Measurements from ENCODE around the gene TOM1L1.

GRCh38 chr17:55004484-55004883 is 103.8 kb downstream of the TOM1L1 start:
- no peak for TF ChIP-seq POLR2A (IDR thresholded peaks at IDR 0.05)
- TF ChIP-seq, protein P1, sequence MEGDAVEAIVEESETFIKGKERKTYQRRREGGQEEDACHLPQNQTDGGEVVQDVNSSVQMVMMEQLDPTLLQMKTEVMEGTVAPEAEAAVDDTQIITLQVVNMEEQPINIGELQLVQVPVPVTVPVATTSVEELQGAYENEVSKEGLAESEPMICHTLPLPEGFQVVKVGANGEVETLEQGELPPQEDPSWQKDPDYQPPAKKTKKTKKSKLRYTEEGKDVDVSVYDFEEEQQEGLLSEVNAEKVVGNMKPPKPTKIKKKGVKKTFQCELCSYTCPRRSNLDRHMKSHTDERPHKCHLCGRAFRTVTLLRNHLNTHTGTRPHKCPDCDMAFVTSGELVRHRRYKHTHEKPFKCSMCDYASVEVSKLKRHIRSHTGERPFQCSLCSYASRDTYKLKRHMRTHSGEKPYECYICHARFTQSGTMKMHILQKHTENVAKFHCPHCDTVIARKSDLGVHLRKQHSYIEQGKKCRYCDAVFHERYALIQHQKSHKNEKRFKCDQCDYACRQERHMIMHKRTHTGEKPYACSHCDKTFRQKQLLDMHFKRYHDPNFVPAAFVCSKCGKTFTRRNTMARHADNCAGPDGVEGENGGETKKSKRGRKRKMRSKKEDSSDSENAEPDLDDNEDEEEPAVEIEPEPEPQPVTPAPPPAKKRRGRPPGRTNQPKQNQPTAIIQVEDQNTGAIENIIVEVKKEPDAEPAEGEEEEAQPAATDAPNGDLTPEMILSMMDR (IDR thresholded peaks at IDR 0.05) = no peak
- no peak for TF ChIP-seq EP300 (IDR thresholded peaks at IDR 0.05)
- TF ChIP-seq POLR2AphosphoS5 (IDR thresholded peaks at IDR 0.05) = no peak

All from sigmoid colon (tissue), 4 donors.